GM20000 (cell line): ENCODE data around the gene KCNJ18.
"Not testable (repeated sequence)": the region's sequence is repeated elsewhere in the genome, so short reads cannot be mapped to it uniquely, and the experiment has no call there.

Source experiments
- DNase-seq: peaks from one replicate; pipeline ENCODE4 v3.0.0; 2012; ENCODE audit warnings: low spot score
- CTCF ChIP-seq: IDR thresholded peaks from 2 replicates; pipeline ENCODE4 v1.5.1; 2012; ENCODE audit warnings: mild to moderate bottlenecking, control low read depth; ENCODE audit errors: extremely low read depth, missing control alignments

Gene KCNJ18

DNA sequence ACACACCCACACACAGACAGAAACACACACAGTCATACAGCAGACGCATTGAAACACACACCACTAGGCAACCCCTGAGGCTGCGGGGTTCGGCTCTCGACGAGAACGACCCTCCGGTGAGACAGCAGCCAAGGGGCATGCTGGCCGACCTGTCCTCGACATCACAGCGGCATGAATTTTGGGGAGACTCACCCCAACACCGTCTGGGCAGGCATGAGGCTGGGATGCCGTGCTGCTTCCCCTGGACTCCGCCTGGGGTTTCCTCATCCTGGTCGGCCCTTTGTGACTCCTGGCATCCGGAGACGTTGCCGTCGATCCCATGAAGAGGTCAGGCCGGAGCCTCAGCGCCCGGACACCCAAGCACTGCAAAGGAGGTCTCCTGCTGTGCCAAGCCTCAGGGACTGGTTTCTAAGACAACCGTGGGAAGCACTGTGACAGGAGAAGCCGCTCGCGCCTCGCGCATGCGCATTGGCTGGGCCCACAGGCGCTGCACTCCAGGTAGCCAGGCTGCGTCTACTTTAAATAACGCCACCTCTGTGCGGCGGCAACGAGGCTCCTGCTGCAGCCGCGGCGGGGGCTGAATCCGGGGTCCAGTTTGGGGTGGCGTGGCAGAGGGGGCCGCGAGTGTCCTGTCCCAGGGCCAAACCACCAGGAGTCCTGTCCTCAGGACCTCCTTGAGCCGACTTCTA is 13.8 kb upstream of the KCNJ18 start:
- TF ChIP-seq CTCF = no peak
- DNase-seq = no peak

- TF ChIP-seq CTCF = no peak
- no peak for DNase-seq
These were observed 12.8 kb upstream of the KCNJ18 start for GRCh38 chr17:21679256-21680146.

DNA sequence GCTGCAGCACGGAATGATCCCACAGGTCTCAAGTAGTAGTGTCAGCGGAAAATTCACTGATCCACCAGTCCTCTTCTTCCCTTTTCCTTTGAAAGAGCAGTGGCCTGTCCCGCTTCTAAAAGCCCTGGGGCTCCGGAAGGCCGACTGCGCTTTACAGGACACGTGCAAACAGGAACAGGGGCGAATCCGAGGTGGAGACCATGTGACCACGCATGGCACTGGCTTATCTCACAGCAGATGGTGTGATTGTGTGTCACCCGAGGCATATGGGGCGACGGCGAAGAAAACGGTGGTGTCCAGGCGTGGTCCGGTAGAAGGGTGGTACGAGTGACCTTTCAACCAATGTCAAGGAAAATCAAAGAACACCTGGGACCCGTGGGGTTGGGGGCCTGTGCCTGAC is 12.0 kb upstream of the KCNJ18 start:
- TF ChIP-seq CTCF = no peak
- DNase-seq = no peak

GRCh38 chr17:21680850-21681351 is 11.4 kb upstream of the KCNJ18 start:
- DNase-seq = not testable (repeated sequence)

DNA sequence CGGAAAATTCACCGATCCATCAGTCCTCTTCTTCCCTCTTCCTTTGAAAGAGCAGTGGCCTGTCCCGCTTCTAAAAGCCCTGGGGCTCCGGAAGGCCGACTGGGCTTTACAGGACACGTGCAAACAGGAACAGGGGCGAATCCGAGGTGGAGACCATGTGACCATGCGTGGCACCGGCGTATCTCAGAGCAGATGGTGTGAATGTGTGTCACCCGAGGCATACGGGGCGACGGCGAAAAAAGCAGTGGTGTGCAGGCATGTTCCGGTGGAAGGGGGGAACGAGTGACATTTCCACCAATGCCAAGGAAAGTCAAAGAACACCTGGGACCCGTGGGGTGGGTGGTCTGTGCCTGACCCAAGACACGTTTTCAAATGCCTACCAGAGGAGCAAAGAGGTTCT is 10.7 kb upstream of the KCNJ18 start:
- not testable (repeated sequence) for DNase-seq

GRCh38 chr17:21682130-21682529 is 10.2 kb upstream of the KCNJ18 start:
- DNase-seq = not testable (repeated sequence)

- DNase-seq = not testable (repeated sequence)
These were observed 9.1 kb upstream of the KCNJ18 start for GRCh38 chr17:21683142-21683712.

DNA sequence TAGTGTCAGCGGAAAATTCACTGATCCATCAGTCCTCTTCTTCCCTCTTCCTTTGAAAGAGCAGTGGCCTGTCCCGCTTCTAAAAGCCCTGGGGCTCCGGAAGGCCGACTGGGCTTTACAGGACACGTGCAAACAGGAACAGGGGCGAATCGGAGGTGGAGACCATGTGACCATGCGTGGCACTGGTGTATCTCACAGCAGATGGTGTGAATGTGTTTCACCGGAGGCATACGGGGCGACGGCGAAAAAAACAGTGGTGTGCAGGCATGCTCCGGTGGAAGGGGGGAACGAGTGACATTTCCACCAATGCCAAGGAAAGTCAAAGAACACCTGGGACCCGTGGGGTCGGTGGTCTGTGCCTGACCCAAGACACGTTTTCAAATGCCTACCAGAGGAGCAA is 8.4 kb upstream of the KCNJ18 start:
- DNase-seq = not testable (repeated sequence)

DNA sequence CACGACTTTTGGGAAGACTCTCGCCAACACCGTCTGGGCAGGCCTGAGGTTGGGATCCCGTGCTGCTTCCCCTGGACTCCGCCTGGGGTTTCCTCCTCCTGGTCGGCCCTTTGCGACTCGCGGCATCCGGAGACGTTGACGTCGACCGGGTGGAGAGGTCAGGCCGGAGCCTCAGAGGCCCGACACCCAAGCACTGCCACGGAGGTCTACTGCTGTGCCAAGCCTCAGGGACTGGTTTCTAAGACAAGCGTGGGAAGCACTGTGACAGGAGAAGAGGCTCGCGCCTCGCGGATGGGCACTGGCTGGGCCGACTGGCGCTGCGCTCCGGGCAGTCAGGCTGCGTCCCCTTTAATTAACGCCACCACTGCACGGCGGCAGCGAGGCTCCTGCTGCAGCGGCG is 7.9 kb upstream of the KCNJ18 start:
- DNase-seq = not testable (repeated sequence)

DNA sequence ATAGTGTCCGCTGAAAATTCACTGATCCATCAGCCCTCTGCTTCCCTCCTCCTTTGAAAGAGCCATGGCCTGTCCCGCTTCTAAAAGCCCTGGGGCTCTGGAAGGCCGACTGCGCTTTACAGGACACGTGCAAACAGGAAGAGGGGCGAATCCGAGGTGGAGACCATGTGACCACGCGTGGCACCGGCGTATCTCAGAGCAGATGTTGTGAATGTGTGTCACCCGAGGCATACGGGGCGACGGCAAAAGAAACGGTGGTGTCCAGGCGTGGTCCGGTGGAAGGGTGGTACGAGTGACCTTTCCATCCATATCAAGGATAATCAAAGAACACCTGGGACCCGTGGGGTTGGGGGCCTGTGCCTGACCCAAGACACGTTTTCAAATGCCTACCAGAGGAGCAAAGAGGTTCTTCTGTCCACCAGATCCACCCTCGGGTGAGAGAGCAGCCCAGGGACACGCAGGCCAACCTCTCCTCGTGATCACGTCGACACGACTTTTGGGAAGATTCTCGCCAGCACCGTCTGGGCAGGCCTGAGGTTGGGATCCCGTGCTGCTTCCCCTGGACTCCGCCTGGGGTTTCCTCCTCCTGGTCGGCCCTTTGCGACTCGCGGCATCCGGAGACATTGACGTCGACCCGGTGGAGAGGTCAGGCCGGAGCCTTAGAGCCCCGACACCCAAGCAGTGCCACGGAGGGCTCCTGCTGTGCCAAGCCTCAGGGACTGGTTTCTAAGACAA is 7.1 kb upstream of the KCNJ18 start:
- not testable (repeated sequence) for DNase-seq
